Lower leg skin (tissue), 4 donors: ENCODE results near the gene AXIN2. TPM values are rescaled to one million over a fixed set of nuclear protein-coding genes. Genes with fewer than 3 reads are reported as not detected.

Source experiments
- DNase-seq, 2 donors: peaks; one replicate each; pipeline ENCODE4 v3.0.0-alpha.2; 2019; ENCODE audit warnings: low spot score in 2 of 2
- H3K4me3 ChIP-seq: fragments of 200-600 bp; sonication (generic); 2 replicates; pipeline ENCODE4 v1.5.1; 2017; ENCODE audit warnings: mild to moderate bottlenecking, low read depth; ENCODE audit not compliant: poor library complexity, severe bottlenecking
- POLR2A ChIP-seq, 2 donors: fragments of 450-650 bp; IDR thresholded peaks; one replicate each; pipeline ENCODE4 v1.6.1; 2016 to 2017; ENCODE audit warnings: antibody characterized with exemption in 2 of 2, mild to moderate bottlenecking in 1 of 2, moderate library complexity in 1 of 2
- WGBS, 2 donors: methylation state at CpG; one replicate each; pipeline ENCODE4 v1.1.5; 2018; 5-methylcytosine and 5-hydroxymethylcytosine counted together
- intact Hi-C: fragments of 100-400 bp; cut with DNase I; formaldehyde crosslinking; loops from one replicate; pipeline ENCODE4 v1.15.0; 2023; ENCODE audit warnings: low total_unique reads
- total RNA-seq, 4 donors: library from RNA; depleted of rRNA; stranded (reverse); fragments of >200 nt; gene quantifications; one replicate each; pipeline ENCODE4 v1.1.0, GENCODE V29; 2016
- TF ChIP-seq, protein P1 (sequence below), 3 donors: fragments of 450-650 bp; IDR thresholded peaks; one replicate each; pipeline ENCODE4 v1.5.1; 2016; ENCODE audit warnings: antibody characterized with exemption in 3 of 3, mild to moderate bottlenecking in 3 of 3, moderate library complexity in 2 of 3

AXIN2 gene
- total RNA-seq, 4 donors from 2014 or later: 11.7 to 16.7 (median 14.6) TPM

DNA sequence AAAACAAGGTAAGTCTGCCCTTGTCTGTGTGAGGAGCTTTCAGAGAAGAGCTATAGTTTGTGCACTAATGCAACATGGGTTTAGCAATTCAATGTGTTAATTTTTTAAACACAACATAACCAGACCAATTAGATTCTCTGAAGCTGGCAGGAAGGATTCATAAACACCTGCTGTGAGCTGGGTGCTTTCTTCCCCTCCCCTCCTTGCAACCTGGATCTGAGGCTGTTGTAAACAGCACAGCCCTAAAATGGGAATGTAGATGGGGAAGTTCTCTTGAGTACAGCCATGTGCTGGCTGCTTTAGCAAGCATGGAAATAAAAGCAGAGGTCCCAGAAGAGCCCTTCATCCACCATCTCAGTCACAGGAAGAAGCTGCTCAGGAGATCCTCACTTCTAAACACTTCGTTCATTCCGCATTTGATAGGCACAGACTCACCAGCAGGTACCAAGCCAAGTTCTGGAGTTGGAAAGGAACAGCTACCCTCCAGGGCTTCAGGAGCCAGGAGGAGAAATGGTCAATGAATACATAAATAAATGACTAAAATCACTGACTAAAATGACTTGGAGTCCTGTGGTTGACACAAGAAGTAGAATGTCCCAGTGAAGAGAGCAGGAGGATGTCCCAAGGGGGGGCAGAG is 21.7 kb downstream of the AXIN2 start:
- WGBS, 2 donors: 75 to 85% methylated on average over 2 of the region's 2 CpGs
- TF ChIP-seq POLR2A (IDR thresholded peaks at IDR 0.05): no peak
- TF ChIP-seq, protein P1, sequence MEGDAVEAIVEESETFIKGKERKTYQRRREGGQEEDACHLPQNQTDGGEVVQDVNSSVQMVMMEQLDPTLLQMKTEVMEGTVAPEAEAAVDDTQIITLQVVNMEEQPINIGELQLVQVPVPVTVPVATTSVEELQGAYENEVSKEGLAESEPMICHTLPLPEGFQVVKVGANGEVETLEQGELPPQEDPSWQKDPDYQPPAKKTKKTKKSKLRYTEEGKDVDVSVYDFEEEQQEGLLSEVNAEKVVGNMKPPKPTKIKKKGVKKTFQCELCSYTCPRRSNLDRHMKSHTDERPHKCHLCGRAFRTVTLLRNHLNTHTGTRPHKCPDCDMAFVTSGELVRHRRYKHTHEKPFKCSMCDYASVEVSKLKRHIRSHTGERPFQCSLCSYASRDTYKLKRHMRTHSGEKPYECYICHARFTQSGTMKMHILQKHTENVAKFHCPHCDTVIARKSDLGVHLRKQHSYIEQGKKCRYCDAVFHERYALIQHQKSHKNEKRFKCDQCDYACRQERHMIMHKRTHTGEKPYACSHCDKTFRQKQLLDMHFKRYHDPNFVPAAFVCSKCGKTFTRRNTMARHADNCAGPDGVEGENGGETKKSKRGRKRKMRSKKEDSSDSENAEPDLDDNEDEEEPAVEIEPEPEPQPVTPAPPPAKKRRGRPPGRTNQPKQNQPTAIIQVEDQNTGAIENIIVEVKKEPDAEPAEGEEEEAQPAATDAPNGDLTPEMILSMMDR (IDR thresholded peaks at IDR 0.05): no peak
- H3K4me3 ChIP-seq: no peak overlapping the region
- intact Hi-C loops: no loop called here
- no peak for DNase-seq

DNA sequence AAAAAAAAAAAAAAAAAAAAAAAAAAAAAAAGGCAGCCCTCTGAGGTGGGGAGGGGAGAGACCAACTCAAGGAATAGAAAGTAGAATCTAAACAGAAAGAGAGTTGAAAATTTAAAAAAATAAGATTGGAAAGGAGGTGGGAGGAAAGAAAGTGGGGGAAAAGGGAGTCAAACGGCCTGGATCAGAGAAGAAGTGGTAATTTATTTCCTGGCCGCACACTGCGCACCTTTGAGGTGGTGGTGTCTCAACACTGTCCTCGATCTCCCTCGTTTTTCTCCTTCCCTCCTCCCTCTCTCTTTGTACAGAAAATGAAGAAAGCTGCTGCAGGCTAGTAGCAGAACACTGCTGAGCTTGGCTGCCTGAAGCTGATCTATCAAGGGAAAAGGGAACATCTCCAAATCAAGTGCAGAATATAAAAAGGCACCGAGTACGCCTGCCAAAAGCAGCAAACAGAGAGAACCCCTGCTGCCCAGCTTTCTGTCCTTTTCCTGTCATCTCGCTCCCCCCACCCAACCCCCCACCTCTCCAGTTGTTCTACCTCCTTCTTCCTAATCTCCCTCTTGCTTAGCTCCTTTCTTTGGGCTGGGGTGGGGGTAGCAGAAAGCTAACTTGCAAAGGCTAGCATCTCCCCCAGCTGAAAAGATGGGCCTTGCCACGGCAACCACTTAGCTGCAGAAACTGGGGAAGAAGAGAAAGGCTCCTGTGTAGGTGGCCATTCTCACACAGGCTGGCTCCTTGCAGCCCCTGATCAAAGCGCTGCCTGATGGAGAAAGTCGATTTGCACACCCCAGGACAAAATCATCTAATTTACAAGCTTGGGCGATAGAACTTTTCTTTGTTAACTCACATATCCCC is 22.5 kb downstream of the AXIN2 start:
- 73 to 76% methylated on average over 12 of the region's 12 CpGs for WGBS, 2 donors
- TF ChIP-seq, protein P1 (IDR thresholded peaks at IDR 0.05): no peak
- TF ChIP-seq POLR2A (IDR thresholded peaks at IDR 0.05): no peak
- H3K4me3 ChIP-seq: no peak overlapping the region
- DNase-seq: no peak
- intact Hi-C loops: no loop called here

GRCh38 chr17:65537845-65538674 is 23.4 kb downstream of the AXIN2 start:
- H3K4me3 ChIP-seq: no peak overlapping the region
- no peak for DNase-seq
- 83 to 84% methylated on average over 48 to 49 of the region's 50 CpGs for WGBS, 2 donors
- intact Hi-C loops: no loop called here
- TF ChIP-seq, protein P1 (IDR thresholded peaks at IDR 0.05): no peak
- TF ChIP-seq POLR2A (IDR thresholded peaks at IDR 0.05): no peak

DNA sequence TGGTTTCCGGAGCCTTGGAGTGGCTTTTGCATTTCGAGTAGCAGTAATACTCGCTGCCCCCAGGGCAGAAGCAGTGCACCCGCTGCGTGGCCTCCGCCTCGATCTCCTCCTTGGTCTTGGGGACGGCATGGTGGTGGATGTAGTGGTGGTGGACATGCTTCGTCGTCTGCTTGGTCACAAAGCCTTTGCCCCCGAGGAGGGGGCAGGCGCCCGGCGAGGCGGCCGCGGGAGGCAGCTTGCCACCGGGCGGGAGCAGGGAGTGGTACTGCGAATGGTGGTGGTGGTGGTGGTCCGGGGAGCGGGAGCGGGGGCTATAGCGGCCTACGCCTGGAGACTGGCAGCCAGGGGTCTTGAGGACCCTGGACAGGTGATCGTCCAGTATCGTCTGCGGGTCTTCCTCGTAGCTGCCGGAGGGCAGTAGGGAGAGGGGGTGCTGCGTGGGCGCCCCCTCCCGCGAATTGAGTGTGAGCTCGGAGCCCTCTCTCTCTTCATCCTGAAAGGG is 24.1 kb downstream of the AXIN2 start:
- no peak for DNase-seq
- TF ChIP-seq, protein P1 (IDR thresholded peaks at IDR 0.05): no peak
- no peak for TF ChIP-seq POLR2A (IDR thresholded peaks at IDR 0.05)
- whole genome bisulfite sequencing, 2 donors: 93 to 94% methylated on average over 34 to 35 of the region's 35 CpGs
- intact Hi-C loops: no loop called here
- no peak overlapping the region for H3K4me3 ChIP-seq

DNA sequence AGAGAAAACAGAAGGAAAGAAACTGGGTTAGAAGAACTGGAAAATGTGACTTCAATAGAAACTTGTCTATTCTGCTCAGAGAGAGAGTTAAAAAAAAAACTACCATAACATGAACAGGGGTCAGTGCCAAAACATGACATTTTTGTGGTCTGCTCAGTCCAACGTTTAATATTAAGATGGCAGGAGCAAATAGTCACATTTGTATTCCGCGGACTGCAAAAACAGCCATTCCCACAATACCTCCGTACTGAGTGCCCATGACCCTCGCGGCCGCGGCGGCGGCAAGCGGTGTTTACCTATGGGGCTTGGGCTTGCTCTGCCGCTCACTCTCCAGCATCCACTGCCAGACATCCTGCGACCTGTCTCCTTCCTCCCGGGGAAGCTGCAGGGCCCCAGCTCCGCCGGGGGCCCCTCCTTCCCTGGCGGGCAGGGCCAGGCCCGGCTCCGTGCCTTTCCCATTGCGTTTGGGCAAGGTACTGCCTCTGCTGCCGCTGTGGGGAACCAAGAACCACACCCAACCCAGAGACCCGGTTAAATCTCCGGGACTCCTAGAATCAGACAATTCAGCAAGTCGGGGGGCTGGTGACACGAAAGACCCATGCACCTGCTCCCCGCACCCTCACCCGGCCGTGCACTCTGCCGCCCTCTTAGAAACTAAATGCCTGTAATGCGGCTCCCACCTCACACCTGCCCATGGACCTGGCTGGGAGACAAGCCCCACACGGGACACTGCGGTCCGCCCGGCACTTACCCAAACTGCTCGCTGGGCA is 24.7 kb downstream of the AXIN2 start:
- intact Hi-C loops: no loop called here
- no peak overlapping the region for H3K4me3 ChIP-seq
- DNase-seq: no peak
- WGBS, 2 donors: 82 to 86% methylated on average over 35 of the region's 35 CpGs
- TF ChIP-seq POLR2A (IDR thresholded peaks at IDR 0.05): no peak
- TF ChIP-seq, protein P1 (IDR thresholded peaks at IDR 0.05): no peak
